ENCODE measurements around the gene SLC16A4.

Gene SLC16A4

GRCh38 chr1:110321846-110322245 is 69.0 kb downstream of the SLC16A4 start:
- DNase-seq: no peak

- DNase-seq: no peak
Measured at GRCh38 chr1:110321045-110321444, 69.8 kb downstream of the SLC16A4 start.

GRCh38 chr1:110320168-110320518 is 70.7 kb downstream of the SLC16A4 start:
- no peak for DNase-seq

GRCh38 chr1:110319332-110320167 is 71.3 kb downstream of the SLC16A4 start:
- no peak for DNase-seq

GRCh38 chr1:110318046-110318445 is 72.8 kb downstream of the SLC16A4 start:
- no peak for DNase-seq

DNA sequence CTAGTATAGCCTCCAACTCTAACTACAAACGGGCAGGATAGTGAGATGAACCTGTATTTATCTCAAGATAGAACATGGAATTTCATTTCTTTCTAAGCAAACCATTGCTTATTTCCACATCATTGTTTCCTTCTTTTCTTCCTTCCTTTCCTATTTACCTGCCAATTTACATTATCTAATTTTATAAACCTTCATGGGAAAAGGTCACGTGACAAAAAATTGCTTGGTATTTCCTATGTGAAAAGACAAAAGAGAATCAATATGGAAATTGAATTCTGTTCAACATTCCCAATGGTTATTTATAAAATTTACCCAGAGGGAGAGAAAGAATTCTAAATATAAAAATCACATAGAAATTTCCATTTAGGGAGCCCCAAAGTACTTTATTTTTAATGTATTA is 74.1 kb downstream of the SLC16A4 start:
- DNase-seq: no peak

Data from activated CD4-positive, alpha-beta T cell treated with anti-CD3 and anti-CD28 coated beads, Interleukin-2, amount 50 U/mL, for 4 hours (primary cell).